ENCODE data around the gene RPP38. TPM values are rescaled to one million over a fixed set of nuclear protein-coding genes. Genes with fewer than 3 reads are reported as not detected.

RPP38 gene
- total and polyA plus RNA-seq, 2 of the 13 experiments (the other 11 are each of a cell fraction or from before 2014, with no cell fraction given) = 11.7 to 16.4 TPM

- TF ChIP-seq ZBTB40 (IDR thresholded peaks at IDR 0.05) (no peak), ZBTB40 (CRISPR knock-in tag; IDR thresholded peaks at IDR 0.05) (no peak), ONECUT2 (CRISPR knock-in tag; IDR thresholded peaks at IDR 0.05) (no peak), ZSCAN5A (CRISPR knock-in tag; IDR thresholded peaks at IDR 0.05; ENCODE audit: borderline replicate concordance) (no peak), HNF4G (IDR thresholded peaks at IDR 0.05; ENCODE audit: borderline replicate concordance, low read depth, low read length) (no peak), HNF4G (CRISPR knock-in tag; IDR thresholded peaks at IDR 0.05; ENCODE audit: borderline replicate concordance, low read depth) (no peak), LRRFIP1 (CRISPR knock-in tag; conservative IDR thresholded peaks at IDR 0.05) (no peak), ZNF407 (CRISPR knock-in tag; IDR thresholded peaks at IDR 0.05; ENCODE audit: not compliant biosample characterization) (no peak)
Measured at GRCh38 chr10:15118615-15119014, 21.5 kb downstream of the RPP38 start (continued).
